Common myeloid progenitor, CD34-positive (primary cell): Measurements from ENCODE around the gene LRMDA.

Experiments used
- CTCF ChIA-PET: fragments of 350-600 bp; sonication (Branson Sonifier 250); formaldehyde crosslinking; loops from one replicate; lab custom pipeline; 2021; ENCODE audit warnings: antibody characterized with exemption; lab: Charles Lee
- POLR2A ChIA-PET: fragments of 350-600 bp; sonication (Branson Sonifier 250); formaldehyde crosslinking; loops from one replicate; lab custom pipeline; 2021; ENCODE audit warnings: antibody characterized with exemption; lab: Charles Lee
- DNase-seq, 3 donors: peaks; one replicate each; pipeline versions ENCODE4 v3.0.0 to v3.0.0-alpha.2; 2013
- H3K27ac ChIP-seq, 2 experiments: 1 replicate in 1 of 2; 2 replicates in 1 of 2; pipeline ENCODE4 v1.7.0; 2013; ENCODE audit warnings: inconsistent platforms in 2 of 2, low read length in 2 of 2, mild to moderate bottlenecking in 2 of 2, low read depth in 1 of 2, moderate library complexity in 1 of 2; ENCODE audit not compliant: severe bottlenecking in 2 of 2, insufficient read depth in 1 of 2, poor library complexity in 1 of 2
- H3K27me3 ChIP-seq, 5 experiments: replicated peaks in 2 of 5; 1 replicate in 3 of 5; 2 replicates in 2 of 5; pipeline versions ENCODE4 v1.6.1 to v1.7.0; 2013; ENCODE audit warnings: low read length in 4 of 5, mild to moderate bottlenecking in 2 of 5, moderate library complexity in 2 of 5, inconsistent platforms in 1 of 5; ENCODE audit not compliant: insufficient read depth in 5 of 5, control insufficient read depth in 4 of 5
- H3K36me3 ChIP-seq, 4 experiments: 1 replicate in 2 of 4; 2 replicates in 2 of 4; pipeline versions ENCODE4 v1.6.1 to v1.7.0; 2013; ENCODE audit warnings: low read length in 3 of 4, control low read depth in 1 of 4, mild to moderate bottlenecking in 1 of 4; ENCODE audit not compliant: control insufficient read depth in 4 of 4, insufficient read depth in 4 of 4
- H3K4me1 ChIP-seq, 4 experiments: 1 replicate in 3 of 4; 2 replicates in 1 of 4; pipeline versions ENCODE4 v1.6.1 to v1.7.1; 2013; ENCODE audit warnings: low read length in 3 of 4, mild to moderate bottlenecking in 3 of 4, control low read depth in 1 of 4, inconsistent platforms in 1 of 4, moderate library complexity in 1 of 4; ENCODE audit not compliant: control insufficient read depth in 4 of 4, insufficient read depth in 4 of 4; ENCODE audit errors: control extremely low read depth in 1 of 4
- H3K4me3 ChIP-seq, 7 experiments: 1 replicate in 4 of 7; 2 replicates in 3 of 7; pipeline versions ENCODE4 v1.5.1 to v1.7.0; 2013; ENCODE audit warnings: mild to moderate bottlenecking in 7 of 7, low read length in 6 of 7, moderate library complexity in 6 of 7, inconsistent platforms in 2 of 7, low read depth in 2 of 7, control low read depth in 1 of 7; ENCODE audit not compliant: insufficient read depth in 4 of 7, control insufficient read depth in 1 of 7; ENCODE audit errors: extremely low read depth in 1 of 7
- H3K9me3 ChIP-seq, 5 experiments: 1 replicate in 4 of 5; 2 replicates in 1 of 5; pipeline versions ENCODE4 v1.6.1 to v1.7.1; 2013; ENCODE audit warnings: low read length in 4 of 5, mild to moderate bottlenecking in 2 of 5, inconsistent platforms in 1 of 5, low read depth in 1 of 5, moderate library complexity in 1 of 5; ENCODE audit not compliant: control insufficient read depth in 4 of 5, insufficient read depth in 2 of 5; ENCODE audit errors: control extremely low read depth in 1 of 5
- WGBS: methylation state at CpG from one replicate; pipeline ENCODE4 v1.1.5; 2013; ENCODE audit not compliant: insufficient coverage; 5-methylcytosine and 5-hydroxymethylcytosine counted together

Gene LRMDA

DNA sequence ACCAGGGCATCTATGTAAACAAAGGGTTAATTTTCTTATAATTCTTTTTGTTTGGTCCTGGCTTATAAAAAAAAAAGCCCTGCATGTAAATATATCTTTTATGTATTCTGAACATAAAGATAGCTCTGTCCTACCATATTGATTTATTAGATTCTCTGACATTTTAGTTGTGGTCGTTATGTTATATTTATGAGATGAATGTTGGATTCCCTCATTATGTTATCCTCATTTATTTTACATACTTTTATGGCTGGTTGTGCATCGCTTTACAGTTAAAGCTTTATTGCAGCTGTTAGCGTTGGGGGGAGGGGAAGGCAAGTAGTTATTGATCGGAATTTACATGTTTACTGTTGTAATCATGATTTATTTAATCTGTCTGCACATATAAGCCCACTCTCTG is 431.5 kb downstream of the LRMDA start:
- Histone ChIP-seq H3K9me3 (no peaks in the 10 kb centered on the region), H3K4me1 (no peaks in the 10 kb centered on the region), H3K36me3 (no peaks in the 10 kb centered on the region), H3K27me3 (no peaks in the 10 kb centered on the region), H3K27ac (no peak overlapping the region), H3K4me3 (no peak overlapping the region)
- no peak for DNase-seq
- ChIA-PET POLR2A (no interaction called here), CTCF (interaction anchor here (0.6 kb wide), 1 partner anchor 173 kb away, joined by 3 read pairs; no protein-coding TSS in a partner anchor)
- no CpG with 5 or more reads among the region's 4 CpGs for WGBS

DNA sequence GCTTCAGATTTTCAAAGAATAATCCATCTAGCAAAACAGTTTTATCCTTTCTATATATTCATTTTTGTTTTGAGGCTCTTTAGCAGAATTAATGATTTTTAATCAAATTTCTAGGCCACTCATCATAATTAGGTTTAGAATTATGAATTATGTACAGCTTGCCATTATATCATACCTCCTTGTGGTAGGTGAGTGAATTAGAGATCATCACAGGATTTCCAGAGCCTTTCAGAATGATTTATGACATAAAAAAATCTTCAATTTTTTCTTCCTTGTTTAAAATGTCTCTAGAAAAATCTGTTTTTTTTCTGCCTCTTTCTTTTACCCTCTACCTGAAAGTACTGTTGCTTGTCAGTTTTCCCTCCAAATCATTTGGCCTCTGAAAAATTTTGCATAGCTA is 433.3 kb downstream of the LRMDA start:
- no peaks in the 10 kb centered on the region for H3K4me1 ChIP-seq
- no peaks in the 10 kb centered on the region for H3K9me3 ChIP-seq
- H3K27ac ChIP-seq = no peak overlapping the region
- no peak overlapping the region for H3K4me3 ChIP-seq
- CTCF ChIA-PET = interaction anchor here (1.2 kb wide), 1 partner anchor 12 kb away, joined by 3 read pairs; no protein-coding TSS in a partner anchor
- POLR2A ChIA-PET = no interaction called here
- no peaks in the 10 kb centered on the region for H3K27me3 ChIP-seq
- H3K36me3 ChIP-seq = no peaks in the 10 kb centered on the region
- no peak for DNase-seq

DNA sequence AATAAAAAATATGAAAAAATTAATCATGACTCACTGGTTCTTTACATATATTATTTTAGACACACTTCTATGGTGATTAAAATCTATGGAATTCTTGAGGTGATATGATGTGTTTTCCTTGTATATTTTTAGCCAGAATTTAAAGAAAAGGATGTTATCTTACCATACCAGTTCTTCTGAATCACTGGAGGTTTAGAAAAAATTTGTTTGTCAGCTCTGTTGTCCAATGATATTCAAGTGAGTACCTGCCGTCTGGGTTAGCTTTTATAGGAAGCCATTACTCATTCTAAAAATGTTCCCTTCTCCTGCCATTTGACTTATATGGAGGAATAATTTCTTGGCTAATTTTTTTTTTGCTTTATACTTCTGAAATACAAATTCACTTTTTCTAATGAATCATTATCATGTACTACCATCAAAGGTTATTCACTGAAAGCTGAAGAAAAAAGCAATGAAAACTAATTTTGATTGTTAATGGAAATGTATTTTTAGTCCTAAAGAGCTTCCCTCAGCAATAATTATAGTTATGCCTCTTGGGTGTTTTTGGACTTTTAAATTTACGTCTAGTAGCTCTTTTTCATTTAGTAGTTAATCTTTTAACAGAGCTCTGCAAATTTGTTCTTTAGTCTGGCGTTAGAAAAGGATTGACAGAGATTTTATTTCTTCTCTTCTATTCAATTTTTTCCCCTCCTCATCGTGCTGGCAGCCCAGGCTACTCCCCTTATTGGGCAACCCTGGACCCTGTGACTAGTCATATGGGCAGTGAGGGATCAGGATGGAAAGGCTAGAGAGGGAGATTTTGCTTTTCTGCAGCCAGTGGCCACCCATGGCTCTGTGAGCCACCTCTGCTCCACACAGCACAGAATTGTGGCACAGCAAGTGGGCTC is 434.2 kb downstream of the LRMDA start:
- Histone ChIP-seq H3K27me3 (no peaks in the 10 kb centered on the region), H3K4me1 (no peaks in the 10 kb centered on the region), H3K4me3 (no peak overlapping the region), H3K27ac (no peak overlapping the region), H3K36me3 (no peaks in the 10 kb centered on the region), H3K9me3 (no peaks in the 10 kb centered on the region)
- no peak for DNase-seq
- CTCF ChIA-PET = interaction anchor here (1.2 kb wide), 1 partner anchor 13 kb away, joined by 3 read pairs; no protein-coding TSS in a partner anchor
- POLR2A ChIA-PET = no interaction called here
- WGBS = no CpG with 5 or more reads among the region's 4 CpGs

DNA sequence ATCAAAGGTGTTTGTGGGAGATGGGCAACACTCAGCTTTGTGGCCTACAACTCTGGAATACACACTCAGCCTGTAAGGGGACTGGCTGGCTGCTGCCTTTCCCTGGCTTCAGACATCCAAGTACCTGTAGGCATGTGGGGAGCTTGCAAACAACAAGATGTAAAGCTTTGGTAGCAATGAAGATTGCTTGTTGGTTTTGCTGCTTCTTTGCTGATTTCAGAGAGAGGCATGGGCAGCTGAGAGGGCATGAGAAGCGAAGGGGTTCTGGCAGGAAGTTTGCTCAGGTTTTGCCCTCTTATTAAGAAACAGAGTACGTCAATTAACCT is 434.8 kb downstream of the LRMDA start:
- 100% methylated on average over 2 of the region's 2 CpGs for WGBS

DNA sequence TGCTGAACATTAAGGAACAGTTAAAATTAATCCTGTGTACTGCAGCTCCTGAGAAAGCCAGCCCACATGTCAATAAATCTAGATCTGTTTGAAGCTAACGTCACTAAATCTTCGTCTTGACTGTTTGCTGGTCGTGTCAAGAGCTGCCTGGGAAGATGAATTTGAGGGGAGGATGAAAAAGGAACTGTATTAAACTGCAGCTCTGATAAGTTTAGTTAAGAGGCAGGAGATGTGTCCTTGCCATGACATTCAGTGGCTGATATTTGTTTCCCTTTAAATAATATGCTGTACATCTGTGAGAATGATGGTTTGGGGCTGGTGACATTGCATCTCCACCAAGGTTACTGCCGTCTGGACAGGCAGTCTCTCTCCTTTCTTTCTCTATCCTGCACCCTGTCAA is 435.3 kb downstream of the LRMDA start:
- WGBS = 50% methylated on average over 2 of the region's 4 CpGs
- H3K27me3 ChIP-seq = no peaks in the 10 kb centered on the region
- H3K27ac ChIP-seq = no peak overlapping the region
- no peak overlapping the region for H3K4me3 ChIP-seq
- no peaks in the 10 kb centered on the region for H3K4me1 ChIP-seq
- DNase-seq = no peak
- H3K9me3 ChIP-seq = no peaks in the 10 kb centered on the region
- CTCF ChIA-PET = interaction anchor here (1.0 to 1.4 kb wide), 2 partner anchors 14 to 16 kb away, joined by 3 read pairs; no protein-coding TSS in a partner anchor
- POLR2A ChIA-PET = no interaction called here
- H3K36me3 ChIP-seq = no peaks in the 10 kb centered on the region

More for the DNA sequence above, 434.8 kb downstream of the LRMDA start:
- Histone ChIP-seq H3K4me3 (no peak overlapping the region), H3K9me3 (no peaks in the 10 kb centered on the region), H3K36me3 (no peaks in the 10 kb centered on the region), H3K27ac (no peak overlapping the region), H3K4me1 (no peaks in the 10 kb centered on the region), H3K27me3 (no peaks in the 10 kb centered on the region)
- DNase-seq = no peak
- ChIA-PET CTCF (interaction anchor here (1.0 kb wide), 1 partner anchor 14 kb away, joined by 3 read pairs; no protein-coding TSS in a partner anchor), POLR2A (no interaction called here)

DNA sequence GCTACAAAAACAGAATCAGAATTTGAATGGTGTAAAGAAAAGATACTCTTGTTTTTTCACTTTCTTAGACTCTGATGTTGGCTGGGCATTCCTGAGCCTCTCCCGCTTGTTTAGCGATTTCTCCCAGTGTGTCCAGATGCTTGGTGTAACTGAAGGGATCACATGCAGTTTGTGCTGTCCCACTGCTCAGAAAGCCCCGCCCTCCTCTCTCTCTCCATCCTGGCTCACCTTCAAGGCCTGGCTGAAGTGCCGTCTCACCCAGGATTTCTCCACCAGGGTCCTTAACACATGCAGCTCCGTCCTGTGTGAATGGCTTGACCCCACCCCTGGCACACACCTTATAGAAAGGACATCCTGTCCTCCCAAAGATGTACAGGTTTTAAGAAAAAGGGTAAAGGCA is 437.1 kb downstream of the LRMDA start:
- no peak for DNase-seq
- ChIA-PET POLR2A (no interaction called here), CTCF (no interaction called here)
- Histone ChIP-seq H3K4me3 (no peak overlapping the region), H3K27me3 (no peaks in the 10 kb centered on the region), H3K36me3 (no peaks in the 10 kb centered on the region), H3K27ac (no peak overlapping the region), H3K9me3 (no peaks in the 10 kb centered on the region), H3K4me1 (no peaks in the 10 kb centered on the region)
- WGBS = 94% methylated on average over 3 of the region's 5 CpGs

DNA sequence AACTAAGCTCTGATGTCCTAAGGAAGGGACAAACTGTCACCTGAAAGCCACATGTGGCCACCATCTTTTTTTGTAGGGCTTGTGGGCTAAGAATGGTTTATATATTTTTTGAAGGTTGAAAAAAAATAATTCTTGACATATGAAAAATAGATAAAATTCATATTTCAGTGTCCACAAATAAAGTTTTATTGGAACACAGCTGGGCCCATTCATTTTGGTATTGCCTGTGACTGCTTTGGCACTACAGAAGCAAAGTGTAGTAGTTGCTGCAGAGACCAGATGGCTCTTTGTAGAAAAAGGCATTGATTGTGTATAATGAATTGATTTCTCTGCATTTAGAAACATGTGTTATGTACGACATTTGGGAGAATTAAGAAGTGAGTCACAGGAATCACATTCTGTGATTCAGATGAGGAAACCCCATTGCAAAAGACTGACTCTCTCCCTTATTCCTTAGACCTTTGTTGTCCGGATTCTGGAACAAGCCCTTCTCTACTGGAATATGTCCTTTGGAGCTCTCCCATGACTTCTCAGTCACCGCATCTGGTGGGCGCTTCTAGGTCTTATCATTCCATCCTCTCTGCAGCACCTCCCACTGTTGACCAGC is 438.7 kb downstream of the LRMDA start:
- no peak for DNase-seq
- Histone ChIP-seq H3K27ac (no peak overlapping the region), H3K27me3 (no peaks in the 10 kb centered on the region), H3K36me3 (no peaks in the 10 kb centered on the region), H3K9me3 (no peaks in the 10 kb centered on the region), H3K4me1 (no peaks in the 10 kb centered on the region), H3K4me3 (no peak overlapping the region)
- POLR2A ChIA-PET = no interaction called here
- 100% methylated on average over 4 of the region's 4 CpGs for WGBS
- CTCF ChIA-PET = no interaction called here
